PC-3 (cell line): Measurements from ENCODE around the gene AAR2.

ENCODE experiments used
- EZH2 ChIP-seq: fragments of 300-600 bp; sonication (generic); IDR thresholded peaks from one replicate; pipeline ENCODE4 v1.6.1; 2017; ENCODE audit warnings: antibody characterized with exemption, mild to moderate bottlenecking, low read length; ENCODE audit not compliant: unreplicated experiment
- EZH2phosphoT487 ChIP-seq: fragments of 300-600 bp; sonication (generic); IDR thresholded peaks from 2 replicates; pipeline ENCODE4 v1.6.1; 2018; ENCODE audit warnings: mild to moderate bottlenecking, antibody characterized with exemption, low read length, borderline replicate concordance
- TF ChIP-seq, protein P1 (sequence below): fragments of 300-600 bp; sonication (generic); conservative IDR thresholded peaks from 2 replicates; pipeline ENCODE4 v1.5.1; 2017; ENCODE audit warnings: antibody characterized with exemption, low read depth, mild to moderate bottlenecking, low read length

DNA sequence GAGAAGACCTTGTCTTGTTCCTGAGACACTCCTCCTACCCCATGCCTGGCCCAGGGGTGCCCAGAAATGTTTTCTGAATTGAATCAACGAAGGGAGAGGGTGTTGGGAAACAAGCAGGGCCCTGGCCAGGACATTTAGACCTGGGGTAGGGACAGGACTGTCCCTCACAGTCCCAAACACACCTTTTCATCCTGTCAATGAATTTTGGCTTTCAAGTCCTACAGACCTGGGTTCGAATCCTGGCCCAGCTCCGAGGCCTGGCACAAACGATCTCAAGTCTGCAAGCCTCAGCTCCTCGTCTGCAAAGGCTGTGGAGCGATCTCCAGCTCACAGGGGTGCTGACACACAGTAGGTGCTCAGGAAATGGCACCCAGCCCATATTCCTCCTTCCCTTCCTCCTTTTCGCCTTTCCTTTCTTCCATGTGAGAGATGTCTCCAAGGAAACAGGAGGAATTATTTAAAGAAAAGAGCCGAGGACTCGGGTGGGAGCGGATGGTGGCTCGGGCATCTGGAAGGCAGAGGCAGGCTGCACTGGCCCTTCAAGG is 62.6 kb downstream of the AAR2 start:
- TF ChIP-seq, protein P1, sequence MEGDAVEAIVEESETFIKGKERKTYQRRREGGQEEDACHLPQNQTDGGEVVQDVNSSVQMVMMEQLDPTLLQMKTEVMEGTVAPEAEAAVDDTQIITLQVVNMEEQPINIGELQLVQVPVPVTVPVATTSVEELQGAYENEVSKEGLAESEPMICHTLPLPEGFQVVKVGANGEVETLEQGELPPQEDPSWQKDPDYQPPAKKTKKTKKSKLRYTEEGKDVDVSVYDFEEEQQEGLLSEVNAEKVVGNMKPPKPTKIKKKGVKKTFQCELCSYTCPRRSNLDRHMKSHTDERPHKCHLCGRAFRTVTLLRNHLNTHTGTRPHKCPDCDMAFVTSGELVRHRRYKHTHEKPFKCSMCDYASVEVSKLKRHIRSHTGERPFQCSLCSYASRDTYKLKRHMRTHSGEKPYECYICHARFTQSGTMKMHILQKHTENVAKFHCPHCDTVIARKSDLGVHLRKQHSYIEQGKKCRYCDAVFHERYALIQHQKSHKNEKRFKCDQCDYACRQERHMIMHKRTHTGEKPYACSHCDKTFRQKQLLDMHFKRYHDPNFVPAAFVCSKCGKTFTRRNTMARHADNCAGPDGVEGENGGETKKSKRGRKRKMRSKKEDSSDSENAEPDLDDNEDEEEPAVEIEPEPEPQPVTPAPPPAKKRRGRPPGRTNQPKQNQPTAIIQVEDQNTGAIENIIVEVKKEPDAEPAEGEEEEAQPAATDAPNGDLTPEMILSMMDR: no peak
- TF ChIP-seq EZH2 (no peak), EZH2phosphoT487 (no peak)
